Brain microvascular endothelial cell (primary cell): ENCODE measurements around the gene NPAS2.
A peak's percentile ranks its signal among the peaks of the same experiment; 100 is the strongest.

Source experiments
- DNase-seq: peaks from one replicate; pipeline ENCODE4 v3.0.0-alpha.2; 2020
- H3K27ac ChIP-seq: fragments of 250-450 bp; sonication (Bioruptor Pico); 2 replicates; pipeline ENCODE4 v1.5.1; 2020; ENCODE audit warnings: mild to moderate bottlenecking, moderate library complexity
- H3K27me3 ChIP-seq: fragments of 250-450 bp; sonication (Bioruptor Pico); replicated peaks from 2 replicates; pipeline ENCODE4 v1.5.1; 2020; ENCODE audit warnings: mild to moderate bottlenecking
- H3K36me3 ChIP-seq: fragments of 250-450 bp; sonication (Bioruptor Pico); replicated peaks from 2 replicates; pipeline ENCODE4 v1.5.1; 2020; ENCODE audit warnings: mild to moderate bottlenecking
- H3K4me3 ChIP-seq: 2 replicates; pipeline ENCODE4 v1.5.1; 2011; ENCODE audit warnings: low read depth, mild to moderate bottlenecking, control low read depth, low read length, moderate library complexity
- CTCF ChIP-seq: IDR thresholded peaks from 2 replicates; pipeline ENCODE4 v1.5.1; 2011; ENCODE audit warnings: low read depth, mild to moderate bottlenecking, moderate library complexity, low read length, control low read depth, inconsistent platforms; ENCODE audit errors: missing control alignments
- in situ Hi-C: cut with HindIII; loops from 2 replicates; pipeline ENCODE4 v1.10.0; 2017; ENCODE audit warnings: low sequenced_read_pairs, low pct_ligation_motif_present

NPAS2 gene

GRCh38 chr2:101002562-101003277 lies 182.8 kb downstream of the NPAS2 start:
- Histone ChIP-seq H3K27me3 (no peaks in the 10 kb centered on the region), H3K36me3 (peaks cover 54% of the 10 kb centered on the region), H3K27ac (peak overlapping the region; percentile 91), H3K4me3 (peak overlapping the region; percentile 96)
- no peak for DNase-seq
- in situ Hi-C loops: no loop called here
- TF ChIP-seq CTCF: no peak

- no peak for TF ChIP-seq CTCF
- DNase-seq: no peak
- H3K27ac ChIP-seq: peak overlapping the region; percentile 91
- no peaks in the 10 kb centered on the region for H3K27me3 ChIP-seq
- peaks cover 60% of the 10 kb centered on the region for H3K36me3 ChIP-seq
- in situ Hi-C loops: no loop called here
- peak overlapping the region; percentile 96 for H3K4me3 ChIP-seq
These were observed 183.4 kb downstream of the NPAS2 start for GRCh38 chr2:101003278-101003775.

- in situ Hi-C loops: no loop called here
- peak overlapping the region; percentile 96 for H3K4me3 ChIP-seq
- H3K27me3 ChIP-seq: no peaks in the 10 kb centered on the region
- H3K36me3 ChIP-seq: peaks cover 62% of the 10 kb centered on the region
- H3K27ac ChIP-seq: no peak overlapping the region
- no peak for TF ChIP-seq CTCF
- no peak for DNase-seq
These were observed 184.8 kb downstream of the NPAS2 start for GRCh38 chr2:101004620-101005325.

- in situ Hi-C loops: no loop called here
- peaks cover 67% of the 10 kb centered on the region for H3K36me3 ChIP-seq
- TF ChIP-seq CTCF: no peak
- no peak for DNase-seq
- no peak overlapping the region for H3K4me3 ChIP-seq
- no peak overlapping the region for H3K27ac ChIP-seq
- no peaks in the 10 kb centered on the region for H3K27me3 ChIP-seq
These were observed 186.3 kb downstream of the NPAS2 start for GRCh38 chr2:101006065-101006715.

- in situ Hi-C loops: no loop called here
- Histone ChIP-seq H3K4me3 (no peak overlapping the region), H3K36me3 (peaks cover 66% of the 10 kb centered on the region), H3K27me3 (no peaks in the 10 kb centered on the region), H3K27ac (no peak overlapping the region)
- DNase-seq: no peak
- TF ChIP-seq CTCF: no peak
These were observed 187.7 kb downstream of the NPAS2 start for GRCh38 chr2:101007415-101008345.
